ENCODE measurements around the gene CTNNBIP1. TPM values are rescaled to one million over a fixed set of nuclear protein-coding genes. Genes with fewer than 3 reads are reported as not detected.

Gene CTNNBIP1
- total RNA-seq, 1 experiment from 2014 or later, result 17.1 TPM

GRCh38 chr1:9823693-9823942 lies 86.5 kb downstream of the CTNNBIP1 start:
- no peaks in the 10 kb centered on the region for H3K27me3 Mint-ChIP-seq (ENCODE audit: insufficient read depth, unreplicated experiment)

GRCh38 chr1:9822897-9823692 lies 87.0 kb downstream of the CTNNBIP1 start:
- Histone ChIP-seq H3K9me3 (no peaks in the 10 kb centered on the region), H3K4me3 (ENCODE audit: low read depth, low read length) (peak overlapping the region; percentile 90), H3K36me3 (ENCODE audit: control insufficient read depth, insufficient read depth, low read length) (no peaks in the 10 kb centered on the region), H3K4me1 (peaks cover 28% of the 10 kb centered on the region), H3K27me3 (replicated peaks; ENCODE audit: control insufficient read depth, insufficient read depth, low read length) (no peaks in the 10 kb centered on the region)
- ChIA-PET CTCF (interaction anchor here (0.5 kb wide), 1 partner anchor 44 kb away, joined by 3 read pairs; no protein-coding TSS in a partner anchor), POLR2A (no interaction called here)
- no peaks in the 10 kb centered on the region for H3K36me3 Mint-ChIP-seq (ENCODE audit: insufficient read depth, unreplicated experiment)
- no peak for DNase-seq
- H3K9me3 Mint-ChIP-seq (ENCODE audit: unreplicated experiment), result no peaks in the 10 kb centered on the region
- intact Hi-C loops (cut with micrococcal nuclease; ENCODE audit: unreplicated experiment), result no loop called here
- peaks cover 13% of the 10 kb centered on the region for H3K4me1 Mint-ChIP-seq (ENCODE audit: low read depth, unreplicated experiment)
- H3K4me3 Mint-ChIP-seq (ENCODE audit: unreplicated experiment), result peak overlapping the region; percentile 88
- no peaks in the 10 kb centered on the region for H3K27me3 Mint-ChIP-seq (ENCODE audit: insufficient read depth, unreplicated experiment)
- BruUV-seq (replicated peaks), result no TSS peak
- H3K27ac Mint-ChIP-seq (ENCODE audit: unreplicated experiment), result peak overlapping the region; percentile 49
- no peak for TF ChIP-seq CTCF (IDR thresholded peaks at IDR 0.05; ENCODE audit: insufficient read depth in 1 of 2, low read depth in 1 of 2, low read length in 1 of 2, severe bottlenecking in 1 of 2, unreplicated experiment in 1 of 2)

More at GRCh38 chr1:9823693-9823942, 86.5 kb downstream of the CTNNBIP1 start:
- intact Hi-C loops (cut with micrococcal nuclease; ENCODE audit: unreplicated experiment), result no loop called here
- no peaks in the 10 kb centered on the region for H3K9me3 Mint-ChIP-seq (ENCODE audit: unreplicated experiment)
- no peaks in the 10 kb centered on the region for H3K36me3 Mint-ChIP-seq (ENCODE audit: insufficient read depth, unreplicated experiment)
- POLR2A ChIA-PET, result no interaction called here
- no peak for TF ChIP-seq CTCF (IDR thresholded peaks at IDR 0.05; ENCODE audit: insufficient read depth in 1 of 2, low read depth in 1 of 2, low read length in 1 of 2, severe bottlenecking in 1 of 2, unreplicated experiment in 1 of 2)
- no peaks in the 10 kb centered on the region for H3K36me3 ChIP-seq (ENCODE audit: control insufficient read depth, insufficient read depth, low read length)
- CTCF ChIA-PET, result no interaction called here
- H3K4me3 ChIP-seq (ENCODE audit: low read depth, low read length), result peak overlapping the region; percentile 90
- H3K4me3 Mint-ChIP-seq (ENCODE audit: unreplicated experiment), result peak overlapping the region; percentile 59
- no peak overlapping the region for H3K27ac Mint-ChIP-seq (ENCODE audit: unreplicated experiment)
- no peak for DNase-seq
- H3K27me3 ChIP-seq (replicated peaks; ENCODE audit: control insufficient read depth, insufficient read depth, low read length), result no peaks in the 10 kb centered on the region
- no peaks in the 10 kb centered on the region for H3K9me3 ChIP-seq
- no TSS peak for BruUV-seq (replicated peaks)
- H3K4me1 ChIP-seq, result peaks cover 28% of the 10 kb centered on the region
- H3K4me1 Mint-ChIP-seq (ENCODE audit: low read depth, unreplicated experiment), result peaks cover 13% of the 10 kb centered on the region

- intact Hi-C loops (cut with micrococcal nuclease; ENCODE audit: unreplicated experiment), result no loop called here
- CTCF ChIA-PET, result interaction anchor here (0.5 kb wide), 1 partner anchor 44 kb away, joined by 3 read pairs; no protein-coding TSS in a partner anchor
- no TSS peak for BruUV-seq (replicated peaks)
Measured at GRCh38 chr1:9822490-9822889, 87.6 kb downstream of the CTNNBIP1 start.

More at GRCh38 chr1:9822490-9822889, 87.6 kb downstream of the CTNNBIP1 start:
- peak overlapping the region; percentile 90 for H3K4me3 ChIP-seq (ENCODE audit: low read depth, low read length)
- no peaks in the 10 kb centered on the region for H3K36me3 ChIP-seq (ENCODE audit: control insufficient read depth, insufficient read depth, low read length)
- POLR2A ChIA-PET, result no interaction called here
- H3K9me3 ChIP-seq, result no peaks in the 10 kb centered on the region
- H3K27me3 ChIP-seq (replicated peaks; ENCODE audit: control insufficient read depth, insufficient read depth, low read length), result no peaks in the 10 kb centered on the region
- peak overlapping the region; percentile 88 for H3K4me3 Mint-ChIP-seq (ENCODE audit: unreplicated experiment)
- peak overlapping the region; percentile 49 for H3K27ac Mint-ChIP-seq (ENCODE audit: unreplicated experiment)
- H3K36me3 Mint-ChIP-seq (ENCODE audit: insufficient read depth, unreplicated experiment), result no peaks in the 10 kb centered on the region
- peaks cover 28% of the 10 kb centered on the region for H3K4me1 ChIP-seq
- no peak for DNase-seq
- no peaks in the 10 kb centered on the region for H3K27me3 Mint-ChIP-seq (ENCODE audit: insufficient read depth, unreplicated experiment)
- H3K4me1 Mint-ChIP-seq (ENCODE audit: low read depth, unreplicated experiment), result peaks cover 13% of the 10 kb centered on the region
- no peaks in the 10 kb centered on the region for H3K9me3 Mint-ChIP-seq (ENCODE audit: unreplicated experiment)
- TF ChIP-seq CTCF (IDR thresholded peaks at IDR 0.05; ENCODE audit: insufficient read depth in 1 of 2, low read depth in 1 of 2, low read length in 1 of 2, severe bottlenecking in 1 of 2, unreplicated experiment in 1 of 2), result no peak

Data from Caco-2 (cell line).